HepG2 (cell line): ENCODE data around the gene CERS6. TPM values are rescaled to one million over a fixed set of nuclear protein-coding genes. Genes with fewer than 3 reads are reported as not detected.

Experiments
- KDM1A ChIP-seq: IDR thresholded peaks from 2 replicates; pipeline ENCODE4 v1.6.1; 2016; ENCODE audit warnings: missing compliant biosample characterization
- NFYC ChIP-seq: IDR thresholded peaks from 2 replicates; pipeline ENCODE4 v1.6.1; 2016; ENCODE audit warnings: missing genetic modification reagents, missing compliant biosample characterization
- TAF15 ChIP-seq: fragments of 200-400 bp; formaldehyde crosslinking; IDR thresholded peaks from one replicate; pipeline ENCODE4 v1.6.1; 2018; ENCODE audit warnings: mild to moderate bottlenecking, low read depth, low read length; ENCODE audit not compliant: poor library complexity, severe bottlenecking
- ZBTB26 ChIP-seq: IDR thresholded peaks from 2 replicates; pipeline ENCODE4 v1.6.1; 2016; ENCODE audit warnings: missing compliant biosample characterization, missing genetic modification reagents, borderline replicate concordance
- ZNF646 ChIP-seq: sonication (generic); formaldehyde crosslinking; IDR thresholded peaks from 2 replicates; pipeline ENCODE4 v1.9.0; 2021; ENCODE audit warnings: mild to moderate bottlenecking, missing genetic modification reagents
- polyA plus RNA-seq, 8 experiments: library from polyadenylated mRNA; depleted of rRNA in 3 of 8; stranded (reverse) in 7 of 8; unstranded in 1 of 8; fragments of >200 nt; fragmentation: Illumina TruSeq in 4 of 8; extraction: Trizol in 4 of 8; gene quantifications; 2 replicates each; pipeline versions ENCODE4 v1.2.1 to v1.2.3, GENCODE V29; 2011 to 2016; ENCODE audit warnings: low read depth in 4 of 8, missing spikeins in 1 of 8, mixed read lengths in 1 of 8; ENCODE audit not compliant: insufficient read depth in 1 of 8
- total RNA-seq, 5 experiments: library from RNA; depleted of rRNA; stranded (reverse); fragments of >200 nt; fragmentation: Illumina TruSeq; extraction: Trizol; gene quantifications; 2 replicates each; pipeline ENCODE4 v1.2.3, GENCODE V29; 2016; ENCODE audit warnings: low read depth in 1 of 5

CERS6 gene
- total and polyA plus RNA-seq, 2 of the 13 experiments (the other 11 are each of a cell fraction or from before 2014, with no cell fraction given), result 10.1 to 20.3 TPM

- no peak for TF ChIP-seq ZNF646
- no peak for TF ChIP-seq NFYC (CRISPR knock-in tag)
- TF ChIP-seq KDM1A (CRISPR knock-in tag), result no peak
- no peak for TF ChIP-seq ZBTB26
- TF ChIP-seq TAF15, result no peak
- TF ChIP-seq, all 625 proteins: peak for 0
These were observed 254.8 kb downstream of the CERS6 start (continued) for GRCh38 chr2:168710754-168711467.
